ENCODE results near the gene KLF9.

- TF ChIP-seq CTCF (IDR thresholded peaks at IDR 0.05), result no peak
- no peak for TF ChIP-seq POLR2AphosphoS5 (IDR thresholded peaks at IDR 0.05; ENCODE audit: insufficient read depth in 1 of 2, low read depth in 1 of 2)
- TF ChIP-seq POLR2A (IDR thresholded peaks at IDR 0.05), result no peak
These were observed 5.9 kb downstream of the KLF9 start for GRCh38 chr9:70408393-70409040.

Data from vagina (tissue), 2 donors.